Activated CD4-positive, alpha-beta T cell treated with anti-CD3 and anti-CD28 coated beads, Interleukin-2, amount 10 ng/mL, durations not matched to agents 24 days and 14 days (primary cell): ENCODE data around the gene TEAD1. TPM values are rescaled to one million over a fixed set of nuclear protein-coding genes. Genes with fewer than 3 reads are reported as not detected.

ENCODE experiments used
- DNase-seq: peaks from one replicate; pipeline ENCODE4 v3.0.0; 2022
- H3K27ac Mint-ChIP-seq: one replicate; pipeline ENCODE4 v1.8.0; 2022; ENCODE audit warnings: mild to moderate bottlenecking, mixed read lengths
- H3K27me3 Mint-ChIP-seq: one replicate; pipeline ENCODE4 v1.8.0; 2022; ENCODE audit warnings: mixed read lengths
- H3K36me3 Mint-ChIP-seq: one replicate; pipeline ENCODE4 v1.8.0; 2022; ENCODE audit warnings: low read depth, mild to moderate bottlenecking, mixed read lengths
- H3K4me1 Mint-ChIP-seq: one replicate; pipeline ENCODE4 v1.8.0; 2021; ENCODE audit warnings: mixed read lengths
- H3K4me3 Mint-ChIP-seq: one replicate; pipeline ENCODE4 v1.8.0; 2022; ENCODE audit warnings: mild to moderate bottlenecking, moderate library complexity, mixed read lengths
- H3K9me3 Mint-ChIP-seq: one replicate; pipeline ENCODE4 v1.8.0; 2021; ENCODE audit warnings: mixed read lengths
- intact Hi-C: fragments of 100-400 bp; cut with micrococcal nuclease; formaldehyde crosslinking; loops from one replicate; pipeline ENCODE4 v1.15.1; 2023
- total RNA-seq: library from RNA; stranded (reverse); gene quantifications from 2 replicates; pipeline ENCODE4 v1.2.3, GENCODE V29; 2022

Gene TEAD1
- total RNA-seq, 1 donor from 2014 or later: 0.49 TPM

DNA sequence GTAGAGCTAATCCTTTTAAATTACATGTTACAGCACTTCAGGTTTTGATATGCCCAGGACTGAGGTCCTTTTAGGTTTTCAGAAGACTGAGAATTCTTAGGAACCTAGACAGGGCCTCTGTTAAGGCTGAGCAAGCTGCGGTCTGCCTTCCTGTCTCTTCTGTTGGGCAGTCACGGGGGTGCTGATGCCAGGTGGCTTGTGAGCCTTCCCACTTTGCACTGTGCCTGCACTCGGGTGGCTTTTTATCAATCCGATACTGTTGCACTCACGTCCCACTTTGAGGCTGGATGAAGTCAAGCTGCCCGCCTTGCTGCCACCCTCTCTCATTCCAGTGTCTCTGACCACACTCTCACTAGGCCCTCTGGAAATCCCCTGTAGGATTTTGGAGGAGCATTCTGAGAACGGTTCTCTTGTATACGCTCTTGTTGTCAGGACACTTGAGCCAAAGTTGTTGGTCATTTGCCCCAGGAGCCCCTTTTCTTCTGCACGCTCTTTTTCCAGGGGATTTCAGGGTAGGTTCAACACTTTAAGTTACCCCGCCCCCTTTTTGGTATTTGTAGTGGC lies 141.8 kb downstream of the TEAD1 start:
- Mint-ChIP-seq H3K4me3 (no peak overlapping the region), H3K27ac (no peak overlapping the region), H3K27me3 (peaks cover 25% of the 10 kb centered on the region), H3K36me3 (no peaks in the 10 kb centered on the region), H3K4me1 (peaks cover 38% of the 10 kb centered on the region), H3K9me3 (no peaks in the 10 kb centered on the region)
- no peak for DNase-seq
- intact Hi-C loops: no loop called here

DNA sequence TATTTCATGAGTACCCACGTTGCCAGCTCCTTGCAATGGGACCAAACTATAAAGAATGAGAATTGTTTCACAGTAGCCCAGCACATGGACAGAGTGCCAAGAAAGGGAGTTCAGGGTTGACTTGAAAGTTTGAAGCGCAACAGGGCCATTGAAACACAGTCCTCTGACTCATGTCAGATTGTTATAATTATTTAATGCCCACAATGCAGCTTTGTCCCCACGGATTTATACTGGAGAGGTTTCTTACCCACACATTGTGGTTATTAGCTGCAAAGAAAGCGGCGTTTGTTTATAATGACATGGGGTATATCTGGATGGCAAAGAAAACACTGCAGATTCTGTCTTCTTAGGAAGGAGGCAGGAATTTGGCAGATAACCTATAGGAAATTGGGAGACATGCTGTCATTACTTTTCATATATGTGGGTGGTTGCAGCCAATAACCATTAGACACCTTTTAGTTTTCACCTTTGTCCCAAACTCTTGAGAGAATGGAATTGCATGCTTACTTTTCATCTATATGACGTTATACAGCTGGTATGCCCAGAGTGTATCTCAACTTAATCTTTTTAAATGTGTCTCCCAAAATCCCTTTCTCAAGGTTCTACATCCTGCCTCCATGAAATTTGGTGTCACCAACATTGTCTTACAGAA lies 143.6 kb downstream of the TEAD1 start:
- intact Hi-C loops: no loop called here
- no peak for DNase-seq
- Mint-ChIP-seq H3K9me3 (no peaks in the 10 kb centered on the region), H3K4me3 (no peak overlapping the region), H3K27ac (no peak overlapping the region), H3K4me1 (peaks cover 25% of the 10 kb centered on the region), H3K36me3 (no peaks in the 10 kb centered on the region), H3K27me3 (peaks cover 33% of the 10 kb centered on the region)

DNA sequence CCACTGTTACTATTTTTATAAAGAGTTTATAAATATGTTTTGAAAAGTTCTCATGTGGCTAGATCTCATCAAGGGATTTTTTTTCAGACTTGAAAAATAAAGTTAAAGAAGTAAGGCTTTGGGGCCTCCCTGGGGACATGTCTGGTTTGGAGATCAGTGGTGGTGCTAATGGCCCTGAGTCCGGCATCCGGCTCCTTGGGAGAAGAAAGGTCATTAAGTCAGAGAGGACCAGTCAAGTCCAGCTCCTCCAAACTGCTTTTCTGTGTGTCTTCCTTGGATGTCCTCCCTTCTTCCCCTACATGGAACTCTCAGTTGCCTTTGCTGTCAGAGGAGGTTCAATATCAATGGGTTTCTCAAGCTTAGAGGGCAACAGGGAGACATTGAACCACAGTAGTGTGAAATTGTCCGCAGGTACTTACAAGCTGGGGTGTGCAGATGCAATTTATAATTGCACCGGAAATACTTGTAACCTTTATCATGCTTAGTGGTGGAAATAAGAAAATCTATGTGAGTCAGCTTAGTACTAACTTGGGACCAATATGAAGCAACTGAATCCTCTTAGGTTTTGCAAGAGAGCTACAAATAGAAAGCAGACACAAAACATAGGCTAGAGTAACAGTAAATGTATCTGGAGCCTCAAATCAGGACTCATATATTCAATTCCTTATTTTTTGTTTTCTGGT lies 144.3 kb downstream of the TEAD1 start:
- no peaks in the 10 kb centered on the region for H3K36me3 Mint-ChIP-seq

DNA sequence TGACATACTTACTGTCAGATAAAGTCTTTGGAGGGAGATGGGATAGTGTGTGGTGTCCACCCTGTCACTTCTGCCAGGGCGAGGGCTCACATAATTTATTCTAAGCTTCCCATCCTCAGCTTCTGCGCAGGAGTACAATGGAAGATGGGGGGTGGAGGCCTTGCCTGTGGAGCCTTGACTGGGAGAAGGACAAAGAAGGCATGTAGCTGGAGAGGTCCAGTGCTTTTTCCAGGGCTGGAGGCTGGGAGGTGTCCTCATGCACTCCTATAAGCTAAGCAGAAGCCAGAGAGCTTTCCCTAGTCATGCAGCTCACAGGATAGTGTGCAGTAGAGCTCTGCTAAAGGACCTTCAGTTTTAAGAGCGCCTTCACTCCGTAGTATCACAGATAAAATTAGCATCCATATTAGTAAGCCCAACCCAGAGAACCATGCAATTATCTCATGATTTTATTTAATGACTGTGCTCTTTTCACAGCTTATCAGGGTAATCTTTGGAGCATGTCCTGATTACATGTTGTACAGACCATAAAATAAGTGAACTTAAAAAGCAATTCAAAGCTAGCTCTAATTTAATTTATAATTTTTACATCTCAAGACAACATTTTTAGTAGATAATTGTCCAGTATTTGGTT lies 148.3 kb downstream of the TEAD1 start:
- Mint-ChIP-seq H3K27ac (no peak overlapping the region), H3K36me3 (no peaks in the 10 kb centered on the region), H3K27me3 (peaks cover 61% of the 10 kb centered on the region)

More for the DNA sequence above, 144.3 kb downstream of the TEAD1 start:
- Mint-ChIP-seq H3K27me3 (peaks cover 37% of the 10 kb centered on the region), H3K9me3 (no peaks in the 10 kb centered on the region), H3K27ac (no peak overlapping the region), H3K4me3 (no peak overlapping the region), H3K4me1 (peaks cover 20% of the 10 kb centered on the region)
- DNase-seq: no peak
- intact Hi-C loops: no loop called here

DNA sequence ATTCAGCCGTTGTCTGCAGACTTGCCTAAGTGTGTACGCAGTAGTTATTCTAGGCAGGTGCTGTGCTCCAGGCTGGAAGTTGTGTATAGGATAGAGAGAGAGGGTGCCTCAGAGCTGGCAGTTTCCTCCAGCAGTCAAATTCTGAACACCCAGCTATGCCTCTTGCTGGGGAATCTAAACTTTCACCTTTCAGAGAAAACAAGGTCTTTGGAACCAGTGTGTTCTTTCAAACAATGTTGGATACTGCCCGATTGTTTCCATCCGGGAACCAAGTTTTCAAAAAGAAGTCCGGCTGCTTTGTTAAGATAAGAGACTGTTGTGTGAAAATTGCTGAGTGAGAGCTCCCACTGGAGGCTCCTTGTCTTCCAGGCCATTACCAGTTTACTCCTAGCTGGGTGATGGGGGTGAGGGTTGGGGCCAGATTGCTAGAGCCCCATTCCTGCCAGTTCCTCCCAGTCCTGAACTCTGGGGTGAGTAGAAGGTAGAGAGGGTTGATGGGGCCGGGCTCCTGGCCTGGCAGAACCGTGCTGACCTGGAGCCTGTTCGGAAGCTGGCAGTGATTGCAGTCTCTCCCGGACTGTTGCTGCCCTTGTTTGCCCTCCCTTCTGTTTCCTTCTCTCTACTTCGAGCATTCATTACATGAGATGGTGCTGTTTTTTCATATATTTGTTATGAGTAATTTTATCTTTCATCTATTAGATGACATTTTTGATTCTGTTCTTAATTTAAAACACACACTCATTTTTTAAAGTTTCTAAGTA lies 150.2 kb downstream of the TEAD1 start:
- intact Hi-C loops: no loop called here
- no peaks in the 10 kb centered on the region for H3K36me3 Mint-ChIP-seq
- H3K4me3 Mint-ChIP-seq: no peak overlapping the region
- no peak overlapping the region for H3K27ac Mint-ChIP-seq
- no peak for DNase-seq
- H3K4me1 Mint-ChIP-seq: peaks cover 9% of the 10 kb centered on the region
- H3K27me3 Mint-ChIP-seq: peaks cover 68% of the 10 kb centered on the region
- H3K9me3 Mint-ChIP-seq: no peaks in the 10 kb centered on the region

More for the DNA sequence above, 148.3 kb downstream of the TEAD1 start:
- intact Hi-C loops: no loop called here
- no peaks in the 10 kb centered on the region for H3K9me3 Mint-ChIP-seq
- H3K4me1 Mint-ChIP-seq: no peaks in the 10 kb centered on the region
- no peak overlapping the region for H3K4me3 Mint-ChIP-seq
- DNase-seq: no peak

DNA sequence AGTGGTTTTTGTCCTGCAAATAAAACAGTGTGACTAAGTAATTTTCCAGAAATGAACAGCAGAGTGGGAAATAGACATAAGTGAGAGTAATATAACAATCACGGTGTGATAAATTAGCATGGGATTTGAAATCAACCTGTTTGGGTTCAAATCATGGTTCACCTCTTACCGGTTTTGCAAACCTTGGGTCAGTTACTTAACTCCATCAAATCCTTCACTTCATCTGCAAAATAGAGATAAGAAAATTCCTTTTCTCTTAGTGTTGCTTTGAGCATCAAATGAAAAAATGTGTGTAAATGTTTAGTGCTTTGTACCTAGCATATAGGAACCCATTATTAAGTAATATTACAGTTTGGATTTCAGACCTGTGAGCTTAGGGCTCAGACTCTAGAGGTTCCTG lies 152.2 kb downstream of the TEAD1 start:
- Mint-ChIP-seq H3K27me3 (peaks cover 78% of the 10 kb centered on the region), H3K4me3 (no peak overlapping the region), H3K9me3 (no peaks in the 10 kb centered on the region), H3K4me1 (peaks cover 9% of the 10 kb centered on the region), H3K27ac (no peak overlapping the region), H3K36me3 (no peaks in the 10 kb centered on the region)
- DNase-seq: no peak
- intact Hi-C loops: no loop called here

DNA sequence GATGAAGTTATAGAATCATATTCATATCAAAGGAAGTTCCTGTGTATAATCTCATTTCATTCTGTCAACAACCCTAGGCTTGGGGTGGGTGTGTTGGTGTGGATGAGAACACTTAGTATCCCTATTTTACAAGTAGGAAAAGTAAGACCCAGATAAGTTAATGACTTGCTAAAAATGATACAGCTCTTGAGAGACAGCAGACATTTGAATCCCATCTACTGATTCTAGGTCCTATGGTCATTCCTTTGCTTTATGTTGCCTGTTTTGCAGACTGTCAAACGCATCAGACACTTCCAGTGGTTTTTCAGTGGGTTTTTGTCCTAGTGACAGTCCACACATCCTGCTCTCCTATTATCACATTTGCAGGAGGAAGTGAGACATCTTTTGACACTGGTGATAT lies 153.1 kb downstream of the TEAD1 start:
- H3K36me3 Mint-ChIP-seq: no peaks in the 10 kb centered on the region
- intact Hi-C loops: no loop called here
- no peak for DNase-seq
- H3K27me3 Mint-ChIP-seq: peaks cover 79% of the 10 kb centered on the region
- H3K4me3 Mint-ChIP-seq: no peak overlapping the region
- H3K4me1 Mint-ChIP-seq: peaks cover 9% of the 10 kb centered on the region
- no peak overlapping the region for H3K27ac Mint-ChIP-seq
- H3K9me3 Mint-ChIP-seq: no peaks in the 10 kb centered on the region

DNA sequence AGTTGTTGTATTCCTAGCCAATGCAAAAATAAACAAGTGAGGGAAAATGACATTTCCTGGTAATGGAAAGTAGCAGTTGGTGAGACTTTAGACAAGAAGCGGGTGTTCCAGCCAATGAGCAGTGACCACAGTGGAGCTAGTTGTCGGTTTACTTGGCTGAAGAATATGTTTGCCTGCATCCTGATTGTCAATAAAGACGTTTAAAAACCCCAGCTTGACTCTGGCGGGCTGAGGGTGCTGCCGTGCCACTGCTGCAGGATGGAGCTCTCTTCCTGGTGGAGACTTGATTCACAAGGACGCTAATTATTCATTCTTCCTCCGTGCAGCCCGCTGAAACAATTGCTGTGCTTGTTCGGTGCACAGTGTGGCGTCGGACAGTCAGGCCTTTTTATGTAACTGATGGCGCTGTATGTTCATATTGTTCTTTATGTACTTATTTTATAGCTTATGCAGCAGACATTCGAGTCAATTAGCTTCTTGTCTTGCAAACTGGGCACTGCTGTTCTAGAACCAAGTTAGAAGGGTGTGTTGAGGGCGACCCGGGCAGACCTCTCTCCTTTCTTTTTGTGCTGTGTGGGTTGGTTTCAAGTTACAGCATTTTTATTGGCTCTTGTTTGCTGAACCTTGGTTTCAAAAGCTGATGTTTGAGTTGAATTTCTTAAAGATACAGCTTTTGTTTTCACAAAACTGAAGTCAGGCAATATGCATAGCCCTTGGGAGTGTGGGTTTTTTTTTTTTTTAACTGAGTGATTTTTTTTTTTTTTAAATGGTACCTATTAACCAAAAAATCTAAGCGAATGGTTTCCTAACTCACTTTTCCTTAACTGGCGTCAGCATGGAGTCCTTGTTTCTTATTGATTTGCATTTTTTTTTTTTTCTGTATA lies 153.9 kb downstream of the TEAD1 start:
- Mint-ChIP-seq H3K4me3 (peak overlapping the region; percentile 68), H3K9me3 (no peaks in the 10 kb centered on the region), H3K36me3 (no peaks in the 10 kb centered on the region), H3K4me1 (peaks cover 9% of the 10 kb centered on the region), H3K27ac (no peak overlapping the region), H3K27me3 (peaks cover 80% of the 10 kb centered on the region)
- DNase-seq: no peak
- intact Hi-C loops: no loop called here

DNA sequence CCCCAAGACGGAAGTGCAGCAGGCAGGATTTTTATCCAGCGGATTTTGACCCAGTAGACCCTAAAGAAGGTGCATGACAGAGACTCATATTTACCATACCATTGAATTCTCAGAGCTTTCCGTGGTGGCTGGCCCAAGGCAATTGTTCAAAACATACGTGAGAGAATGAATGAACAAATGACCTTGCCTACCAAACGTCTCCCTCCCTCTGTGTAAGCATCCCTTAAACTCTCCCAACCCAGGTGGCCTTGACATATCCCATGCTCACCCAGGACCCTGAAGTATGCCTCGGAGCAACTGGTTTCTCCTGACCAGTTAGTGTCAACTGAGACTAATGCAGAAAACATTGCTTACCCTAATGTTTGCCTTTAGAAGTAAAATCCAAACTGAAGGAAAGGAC lies 154.9 kb downstream of the TEAD1 start:
- Mint-ChIP-seq H3K27me3 (peaks cover 81% of the 10 kb centered on the region), H3K4me1 (peaks cover 9% of the 10 kb centered on the region), H3K9me3 (no peaks in the 10 kb centered on the region), H3K27ac (no peak overlapping the region), H3K36me3 (no peaks in the 10 kb centered on the region), H3K4me3 (peak overlapping the region; percentile 16)
- DNase-seq: no peak
- intact Hi-C loops: no loop called here

DNA sequence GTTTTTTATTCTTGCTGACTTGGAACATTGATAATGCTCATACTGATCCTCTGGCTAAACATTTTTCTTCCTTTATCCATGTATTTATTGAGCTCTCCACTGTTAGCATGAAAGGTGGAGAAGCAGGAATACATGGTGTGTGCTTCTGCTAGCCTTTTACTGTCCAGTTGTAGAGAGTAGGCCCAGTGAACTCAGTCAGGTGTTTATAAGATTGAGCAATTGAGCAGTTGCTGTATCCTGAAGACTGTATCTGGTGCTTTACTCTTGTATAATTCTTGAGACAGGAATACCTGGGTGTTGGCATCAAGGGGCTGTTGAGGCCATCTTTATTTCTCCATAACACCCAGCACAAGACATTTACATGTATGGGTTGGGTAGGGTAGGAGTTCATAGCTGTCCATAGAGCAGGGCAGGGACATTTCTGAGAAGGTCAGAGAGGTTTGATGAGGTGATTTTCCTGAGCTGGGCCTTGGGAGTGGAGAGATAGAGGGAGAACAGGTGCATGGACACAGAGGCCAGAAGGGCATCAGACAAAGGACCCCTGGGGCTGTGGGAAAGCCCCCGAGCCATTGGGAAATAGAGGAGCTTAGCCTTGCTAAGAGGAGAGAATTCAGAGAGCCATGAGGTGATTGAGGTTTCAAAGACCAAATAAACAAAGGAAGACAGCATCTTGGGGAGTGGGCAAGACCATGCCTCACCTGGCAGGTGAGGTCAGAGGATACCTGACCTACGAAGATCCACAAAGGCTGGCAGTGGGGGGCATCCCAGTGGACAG lies 155.5 kb downstream of the TEAD1 start:
- Mint-ChIP-seq H3K27ac (no peak overlapping the region), H3K4me1 (peaks cover 9% of the 10 kb centered on the region), H3K27me3 (peaks cover 80% of the 10 kb centered on the region), H3K9me3 (no peaks in the 10 kb centered on the region), H3K4me3 (no peak overlapping the region), H3K36me3 (no peaks in the 10 kb centered on the region)
- intact Hi-C loops: no loop called here
- DNase-seq: no peak

DNA sequence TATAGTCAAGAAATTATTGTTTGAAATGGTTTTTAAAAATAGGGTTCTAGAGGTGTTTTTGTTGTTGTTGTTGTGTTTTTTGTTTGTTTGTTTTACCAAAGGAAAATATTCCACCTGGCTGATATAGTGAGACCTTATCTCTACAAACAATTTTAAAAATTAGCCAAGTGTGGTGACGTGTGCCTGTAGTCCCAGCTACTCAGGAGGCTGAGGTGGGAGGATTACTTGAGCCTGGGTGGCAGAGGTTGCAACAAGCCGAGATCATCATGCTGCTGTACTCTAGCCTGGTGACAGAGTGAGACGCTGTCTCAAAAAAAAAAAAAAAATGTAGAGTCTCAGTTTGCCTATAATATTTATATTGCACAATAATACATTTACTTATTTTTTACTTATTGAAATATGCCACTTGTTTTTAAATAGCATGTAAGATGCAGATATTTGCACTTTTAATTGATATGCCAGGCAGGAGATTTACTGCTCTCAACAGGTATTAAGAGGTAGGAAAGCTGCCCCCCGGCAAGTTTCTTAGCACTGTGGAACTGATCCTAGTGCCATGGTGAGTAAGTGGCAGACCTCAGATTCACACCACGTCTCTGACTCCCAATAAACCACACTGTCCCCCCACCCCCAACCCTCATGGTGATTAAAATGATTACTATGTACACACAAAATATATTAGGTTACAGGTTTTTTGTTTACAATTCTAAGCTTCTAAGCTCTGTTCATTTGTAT lies 157.4 kb downstream of the TEAD1 start:
- Mint-ChIP-seq H3K9me3 (no peaks in the 10 kb centered on the region), H3K27me3 (peaks cover 69% of the 10 kb centered on the region), H3K4me1 (peaks cover 9% of the 10 kb centered on the region), H3K27ac (no peak overlapping the region), H3K4me3 (no peak overlapping the region), H3K36me3 (no peaks in the 10 kb centered on the region)
- no peak for DNase-seq
- intact Hi-C loops: no loop called here
